K562 (cell line): ENCODE results near the gene ETS2. TPM values are rescaled to one million over a fixed set of nuclear protein-coding genes. Genes with fewer than 3 reads are reported as not detected.

Source experiments
- ATF7 ChIP-seq: fragments of 450-650 bp; IDR thresholded peaks from 2 replicates; pipeline ENCODE4 v1.7.1; 2014; ENCODE audit warnings: mild to moderate bottlenecking, moderate library complexity
- EP400 ChIP-seq: fragments of 450-650 bp; IDR thresholded peaks from 2 replicates; pipeline ENCODE4 v1.6.1; 2017; ENCODE audit warnings: antibody characterized with exemption, mild to moderate bottlenecking, moderate library complexity
- ETS1 ChIP-seq: conservative IDR thresholded peaks from 2 replicates; pipeline ENCODE4 v1.6.1; 2011; ENCODE audit warnings: low read depth, mild to moderate bottlenecking, low read length; ENCODE audit not compliant: control insufficient read depth
- EWSR1 ChIP-seq: fragments of 450-650 bp; IDR thresholded peaks from 2 replicates; pipeline ENCODE4 v1.6.1; 2018; ENCODE audit warnings: borderline replicate concordance, mild to moderate bottlenecking, low read depth, moderate library complexity; ENCODE audit not compliant: partially characterized antibody
- MTA3 ChIP-seq: fragments of 450-650 bp; formaldehyde crosslinking; IDR thresholded peaks from 2 replicates; pipeline ENCODE4 v1.6.1; 2017; ENCODE audit warnings: mild to moderate bottlenecking, borderline replicate concordance
- MTF1 ChIP-seq: fragments of 250-450 bp; sonication (Bioruptor Pico); IDR thresholded peaks from 2 replicates; pipeline ENCODE4 v1.9.0; 2021; ENCODE audit warnings: moderate library complexity, mild to moderate bottlenecking, inconsistent platforms, borderline replicate concordance
- MXD1 ChIP-seq: fragments of 250-450 bp; sonication (Bioruptor Pico); IDR thresholded peaks from 2 replicates; pipeline ENCODE4 v1.8.0; 2021; ENCODE audit warnings: borderline replicate concordance, mild to moderate bottlenecking, moderate library complexity; ENCODE audit not compliant: poor library complexity, severe bottlenecking
- MYC ChIP-seq, 2 experiments: fragments of 250-450 bp in 1 of 2; sonication (Bioruptor Pico) in 1 of 2; IDR thresholded peaks; 2 replicates each; pipeline versions ENCODE4 v1.5.1 to v1.6.1; 2012 to 2021; ENCODE audit warnings: low read depth in 2 of 2, borderline replicate concordance in 1 of 2, improper control_type of control experiment in 1 of 2, low read length in 1 of 2, mild to moderate bottlenecking in 1 of 2, moderate library complexity in 1 of 2
- NFYB ChIP-seq: IDR thresholded peaks from 2 replicates; pipeline ENCODE4 v1.6.1; 2011; ENCODE audit warnings: mild to moderate bottlenecking, moderate library complexity; ENCODE audit not compliant: insufficient read length; ENCODE audit errors: extremely low read depth
- PHF8 ChIP-seq: fragments of 200-600 bp; sonication (generic); IDR thresholded peaks from 2 replicates; pipeline ENCODE4 v1.6.1; 2012; ENCODE audit warnings: mixed run types, mild to moderate bottlenecking, inconsistent platforms, low read length, moderate library complexity, borderline replicate concordance
- SMARCE1 ChIP-seq: fragments of 450-650 bp; IDR thresholded peaks from 2 replicates; pipeline ENCODE4 v1.7.1; 2016; ENCODE audit warnings: mild to moderate bottlenecking
- SMC3 ChIP-seq: conservative IDR thresholded peaks from 2 replicates; pipeline ENCODE4 v1.6.1; 2011; ENCODE audit warnings: low read depth, low read length, improper control_type of control experiment; ENCODE audit not compliant: insufficient read depth
- SOX6 ChIP-seq: fragments of 450-650 bp; IDR thresholded peaks from 2 replicates; pipeline ENCODE4 v1.6.1; 2014; ENCODE audit warnings: mild to moderate bottlenecking
- TAF9B ChIP-seq: fragments of 450-650 bp; IDR thresholded peaks from 2 replicates; pipeline ENCODE4 v1.6.1; 2018; ENCODE audit warnings: mild to moderate bottlenecking; ENCODE audit not compliant: partially characterized antibody
- TEAD4 ChIP-seq, 2 experiments: sonication (generic) in 1 of 2; formaldehyde crosslinking in 1 of 2; IDR thresholded peaks; 2 replicates each; pipeline versions ENCODE4 v1.6.1 to v1.8.0; 2012 to 2022; ENCODE audit warnings: borderline replicate concordance in 1 of 2, inconsistent platforms in 1 of 2, low read length in 1 of 2, mild to moderate bottlenecking in 1 of 2, missing genetic modification reagents in 1 of 2
- TFAM ChIP-seq: fragments of 250-450 bp; sonication (Bioruptor Pico); conservative IDR thresholded peaks from 2 replicates; pipeline ENCODE4 v1.5.0; 2021; ENCODE audit warnings: mild to moderate bottlenecking, moderate library complexity
- THRAP3 ChIP-seq: fragments of 450-650 bp; IDR thresholded peaks from 2 replicates; pipeline ENCODE4 v1.6.1; 2016; ENCODE audit warnings: mild to moderate bottlenecking, inconsistent platforms, borderline replicate concordance
- ZBTB9 ChIP-seq: fragments of 450-650 bp; formaldehyde crosslinking; IDR thresholded peaks from 2 replicates; pipeline ENCODE4 v1.4.0; 2020; ENCODE audit warnings: mild to moderate bottlenecking, moderate library complexity
- ZFP30 ChIP-seq: fragments of 250-450 bp; sonication (Bioruptor Pico); IDR thresholded peaks from 2 replicates; pipeline ENCODE4 v1.8.0; 2022; ENCODE audit warnings: moderate library complexity, mild to moderate bottlenecking, inconsistent platforms, borderline replicate concordance
- ZNF174 ChIP-seq: fragments of 250-450 bp; sonication (Bioruptor Pico); IDR thresholded peaks from 2 replicates; pipeline ENCODE4 v1.4.0; 2020; ENCODE audit warnings: mild to moderate bottlenecking
- ZNF408 ChIP-seq: fragments of 250-450 bp; sonication (Bioruptor Pico); IDR thresholded peaks from 2 replicates; pipeline ENCODE4 v1.4.0; 2020; ENCODE audit warnings: low read depth, mild to moderate bottlenecking, moderate library complexity
- ZNF444 ChIP-seq: fragments of 250-450 bp; sonication (Bioruptor Pico); IDR thresholded peaks from 2 replicates; pipeline ENCODE4 v1.4.0; 2020; ENCODE audit warnings: mild to moderate bottlenecking, moderate library complexity
- polyA plus RNA-seq, 8 experiments: library from polyadenylated mRNA; depleted of rRNA in 4 of 8; stranded (reverse) in 5 of 8; unstranded in 3 of 8; fragments of >200 nt; fragmentation: Nextera tagmentation in 2 of 8; fragmentation: Illumina TruSeq in 1 of 8; extraction: Ambion mirVana in 2 of 8; extraction: Trizol in 1 of 8; gene quantifications; 2 replicates each; pipeline versions ENCODE4 v1.2.1 to v1.2.3, GENCODE V29; 2011 to 2014; ENCODE audit warnings: inconsistent platforms in 1 of 8, missing spikeins in 1 of 8
- total RNA-seq, 7 experiments: library from RNA; depleted of rRNA in 6 of 7; stranded (reverse); fragments of >200 nt in 6 of 7; fragmentation: Illumina TruSeq in 2 of 7; extraction: Trizol in 2 of 7; gene quantifications; 2 replicates each; pipeline versions ENCODE4 v1.2.1 to v1.2.3, GENCODE V29; 2011 to 2021; ENCODE audit warnings: low replicate concordance in 1 of 7
- TF ChIP-seq, protein P1 (sequence below): fragments of 450-650 bp; IDR thresholded peaks from 2 replicates; pipeline ENCODE4 v1.6.1; 2016

The ETS2 gene
- total and polyA plus RNA-seq, 9 of the 15 experiments (the other 6 are each of a cell fraction or from before 2014, with no cell fraction given) = 1.7 to 24.4 (median 12.2) TPM

GRCh38 chr21:38787461-38788274, 18.1 kb upstream of the ETS2 start (continued):
- no peak for TF ChIP-seq ETS1
- TF ChIP-seq EWSR1 = no peak
- peak; percentile 98 for TF ChIP-seq SMARCE1
- TF ChIP-seq MTF1 (CRISPR knock-in tag) = no peak
- no peak for TF ChIP-seq PHF8
- TF ChIP-seq ZBTB9 (CRISPR knock-in tag) = no peak
- no peak for TF ChIP-seq ZNF174
- TF ChIP-seq MYC (IDR thresholded peaks at IDR 0.05; ENCODE audit: low read depth, low read length) = peak; percentile 35; the same call in 1 of the 2 replicates
- TF ChIP-seq MYC (CRISPR knock-in tag; IDR thresholded peaks at IDR 0.05; ENCODE audit: borderline replicate concordance, low read depth) = no peak
- no peak for TF ChIP-seq THRAP3
- TF ChIP-seq SMC3 = no peak
- TF ChIP-seq TEAD4 (IDR thresholded peaks at IDR 0.05; ENCODE audit: low read length) = peak; percentile 49; the same call in 1 of the 2 replicates
- TF ChIP-seq TEAD4 (CRISPR knock-in tag; IDR thresholded peaks at IDR 0.05; ENCODE audit: borderline replicate concordance) = no peak
- TF ChIP-seq MTA3 = peak; percentile 52; the same call in 1 of the 2 replicates
- TF ChIP-seq ATF7 = peak; percentile 90
- peak; percentile 62 for TF ChIP-seq SOX6
- TF ChIP-seq TFAM (CRISPR knock-in tag) = no peak
- no peak for TF ChIP-seq MXD1 (CRISPR knock-in tag)
- TF ChIP-seq EP400 = no peak
- TF ChIP-seq TAF9B = peak; percentile 36
- no peak for TF ChIP-seq ZNF408 (CRISPR knock-in tag)
- TF ChIP-seq, protein P1, sequence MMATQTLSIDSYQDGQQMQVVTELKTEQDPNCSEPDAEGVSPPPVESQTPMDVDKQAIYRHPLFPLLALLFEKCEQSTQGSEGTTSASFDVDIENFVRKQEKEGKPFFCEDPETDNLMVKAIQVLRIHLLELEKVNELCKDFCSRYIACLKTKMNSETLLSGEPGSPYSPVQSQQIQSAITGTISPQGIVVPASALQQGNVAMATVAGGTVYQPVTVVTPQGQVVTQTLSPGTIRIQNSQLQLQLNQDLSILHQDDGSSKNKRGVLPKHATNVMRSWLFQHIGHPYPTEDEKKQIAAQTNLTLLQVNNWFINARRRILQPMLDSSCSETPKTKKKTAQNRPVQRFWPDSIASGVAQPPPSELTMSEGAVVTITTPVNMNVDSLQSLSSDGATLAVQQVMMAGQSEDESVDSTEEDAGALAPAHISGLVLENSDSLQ = no peak
- no peak for TF ChIP-seq ZNF444 (CRISPR knock-in tag)
- TF ChIP-seq NFYB = no peak
- TF ChIP-seq ZFP30 (CRISPR knock-in tag) = no peak
